ENCODE measurements around the gene EPN1.

GRCh38 chr19:55675661-55676354 is 782 bp downstream of the EPN1 start:
- no peak for TF ChIP-seq CTCF (IDR thresholded peaks at IDR 0.05 in 4 of 5, conservative IDR thresholded peaks at IDR 0.05 in 1 of 5)
- TF ChIP-seq POLR2A (IDR thresholded peaks at IDR 0.05) = no peak

Data from gastrocnemius medialis (tissue), 4 donors.